Right lobe of liver (tissue), 6 donors: ENCODE data around the gene LRRC46. TPM values are rescaled to one million over a fixed set of nuclear protein-coding genes. Genes with fewer than 3 reads are reported as not detected.
A peak's percentile ranks its signal among the peaks of the same experiment; 100 is the strongest.

Experiments
- ATAC-seq, 4 donors: fragments of 200-7000 bp; cut with Tn5 transposase; one replicate each; pipeline ENCODE4 v1.9.1; 2020; ENCODE audit warnings: mild to moderate bottlenecking in 4 of 4, moderate library complexity in 4 of 4
- DNase-seq, 3 donors: peaks; one replicate each; pipeline ENCODE4 v3.0.0-alpha.2; 2020
- H3K27ac ChIP-seq, 3 donors: fragments of 200-600 bp; one replicate each; pipeline ENCODE4 v1.8.0; 2022
- H3K27me3 ChIP-seq, 2 donors: fragments of 200-600 bp; one replicate each; pipeline ENCODE4 v1.8.0; 2022
- H3K36me3 ChIP-seq, 4 donors: fragments of 200-600 bp; sonication (generic) in 1 of 4; one replicate each; pipeline versions ENCODE4 v1.5.1 to v1.8.0; 2017 to 2022; ENCODE audit warnings: control low read depth in 1 of 4
- H3K4me1 ChIP-seq, 4 donors: fragments of 200-600 bp; sonication (generic) in 1 of 4; one replicate each; pipeline versions ENCODE4 v1.5.1 to v1.8.0; 2017 to 2022; ENCODE audit warnings: control low read depth in 1 of 4
- H3K4me3 ChIP-seq, 3 donors: fragments of 200-600 bp; one replicate each; pipeline ENCODE4 v1.8.0; 2022
- H3K9me3 ChIP-seq, 4 donors: fragments of 200-600 bp; sonication (generic) in 1 of 4; one replicate each; pipeline versions ENCODE4 v1.5.1 to v1.8.0; 2017 to 2022; ENCODE audit warnings: control low read depth in 1 of 4
- POLR2A ChIP-seq: fragments of 450-650 bp; IDR thresholded peaks from one replicate; pipeline ENCODE4 v1.6.1; 2017; ENCODE audit warnings: antibody characterized with exemption, mild to moderate bottlenecking
- WGBS: methylation state at CpG from one replicate; pipeline ENCODE4 v1.1.6; 2018; ENCODE audit warnings: low coverage, low lambda C conversion rate; ENCODE audit not compliant: insufficient coverage; ENCODE audit errors: missing lambda C conversion rate; 5-methylcytosine and 5-hydroxymethylcytosine counted together
- intact Hi-C, 2 donors: fragments of 100-400 bp; cut with DNase I; formaldehyde crosslinking; loops; one replicate each; pipeline versions ENCODE4 v1.11.2 to v1.14.1; 2022
- total RNA-seq, 6 experiments: library from RNA; depleted of rRNA in 2 of 6; stranded (reverse); fragments of >200 nt in 2 of 6; fragmentation: NEBNext Ultra II Directional in 3 of 6; extraction: Animal tissue kit (Norgen Biotek cat#: 25700) in 3 of 6; gene quantifications; one replicate each; pipeline versions ENCODE4 v1.1.0 to v1.2.4, GENCODE V29; 2016 to 2023
- TF ChIP-seq, protein P1 (sequence below), 4 donors: fragments of 200-600 bp in 3 of 4; fragments of 450-650 bp in 1 of 4; IDR thresholded peaks; one replicate each; pipeline versions ENCODE4 v1.5.1 to v1.8.0; 2016 to 2022; ENCODE audit warnings: antibody characterized with exemption in 4 of 4, mild to moderate bottlenecking in 2 of 4
- donor health status: DM: no; HTN: yes; CAD: no.
- donor health status: DM: no; HTN: no; CAD: no.
- donor health status: DM: no; HTN: no; CAD: no.
- donor health status: DM: no; HTN: yes; CAD: no.
- donor health status: DM: no; HTN: yes; CAD: no.

Gene LRRC46
- total RNA-seq, 6 experiments from 2014 or later: 0.12 to 0.44 (median 0.35) TPM

DNA sequence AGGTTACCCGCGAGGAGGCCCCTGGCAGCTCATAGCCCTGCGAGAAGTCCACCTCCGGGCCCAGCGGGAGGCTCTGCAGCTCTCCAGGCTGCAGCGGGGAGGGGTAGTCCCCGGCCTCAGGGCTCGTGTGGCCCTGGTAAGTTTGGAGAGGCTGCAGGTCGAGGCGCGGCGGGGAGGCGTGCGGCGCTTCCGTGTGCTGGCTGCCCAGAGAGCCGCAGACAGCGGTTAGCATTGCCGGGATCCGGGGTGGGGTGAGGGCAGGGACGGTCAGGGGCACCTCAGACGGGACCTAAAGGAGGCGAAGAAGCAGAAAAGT is 16.7 kb downstream of the LRRC46 start:
- H3K27me3 ChIP-seq: peaks cover 0 to 23% of the 10 kb centered on the region in 2 donors
- ATAC-seq (no peak), DNase-seq (no peak)
- no peak overlapping the region for H3K4me3 ChIP-seq
- peaks cover 0 to 8% (median 0%) of the 10 kb centered on the region in 4 donors for H3K4me1 ChIP-seq
- H3K36me3 ChIP-seq: no peaks in the 10 kb centered on the region
- no peak for TF ChIP-seq POLR2A
- TF ChIP-seq, protein P1, sequence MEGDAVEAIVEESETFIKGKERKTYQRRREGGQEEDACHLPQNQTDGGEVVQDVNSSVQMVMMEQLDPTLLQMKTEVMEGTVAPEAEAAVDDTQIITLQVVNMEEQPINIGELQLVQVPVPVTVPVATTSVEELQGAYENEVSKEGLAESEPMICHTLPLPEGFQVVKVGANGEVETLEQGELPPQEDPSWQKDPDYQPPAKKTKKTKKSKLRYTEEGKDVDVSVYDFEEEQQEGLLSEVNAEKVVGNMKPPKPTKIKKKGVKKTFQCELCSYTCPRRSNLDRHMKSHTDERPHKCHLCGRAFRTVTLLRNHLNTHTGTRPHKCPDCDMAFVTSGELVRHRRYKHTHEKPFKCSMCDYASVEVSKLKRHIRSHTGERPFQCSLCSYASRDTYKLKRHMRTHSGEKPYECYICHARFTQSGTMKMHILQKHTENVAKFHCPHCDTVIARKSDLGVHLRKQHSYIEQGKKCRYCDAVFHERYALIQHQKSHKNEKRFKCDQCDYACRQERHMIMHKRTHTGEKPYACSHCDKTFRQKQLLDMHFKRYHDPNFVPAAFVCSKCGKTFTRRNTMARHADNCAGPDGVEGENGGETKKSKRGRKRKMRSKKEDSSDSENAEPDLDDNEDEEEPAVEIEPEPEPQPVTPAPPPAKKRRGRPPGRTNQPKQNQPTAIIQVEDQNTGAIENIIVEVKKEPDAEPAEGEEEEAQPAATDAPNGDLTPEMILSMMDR (IDR thresholded peaks at IDR 0.05): no peak
- no peak overlapping the region for H3K27ac ChIP-seq
- intact Hi-C loops: loop anchor here (5.0 to 10.0 kb wide), 2 partner anchors 44 to 167 kb away; no protein-coding TSS in a partner anchor
- 66% methylated on average over 6 of the region's 23 CpGs for WGBS
- no peaks in the 10 kb centered on the region for H3K9me3 ChIP-seq

GRCh38 chr17:47850373-47850691 is 18.9 kb downstream of the LRRC46 start:
- intact Hi-C loops: no loop called here
- Histone ChIP-seq H3K9me3 (no peaks in the 10 kb centered on the region), H3K4me1 (peaks cover 0 to 8% (median 0%) of the 10 kb centered on the region in 4 donors), H3K27me3 (peaks cover 5 to 23% of the 10 kb centered on the region in 2 donors), H3K4me3 (peak overlapping the region in 1 of 3 donors; percentile 31), H3K27ac (no peak overlapping the region), H3K36me3 (no peaks in the 10 kb centered on the region)
- DNase-seq (no peak), ATAC-seq (peak in 2 of 4 donors; percentile 4)
- TF ChIP-seq, protein P1 (IDR thresholded peaks at IDR 0.05): no peak
- WGBS: no CpG with 5 or more reads among the region's 9 CpGs

DNA sequence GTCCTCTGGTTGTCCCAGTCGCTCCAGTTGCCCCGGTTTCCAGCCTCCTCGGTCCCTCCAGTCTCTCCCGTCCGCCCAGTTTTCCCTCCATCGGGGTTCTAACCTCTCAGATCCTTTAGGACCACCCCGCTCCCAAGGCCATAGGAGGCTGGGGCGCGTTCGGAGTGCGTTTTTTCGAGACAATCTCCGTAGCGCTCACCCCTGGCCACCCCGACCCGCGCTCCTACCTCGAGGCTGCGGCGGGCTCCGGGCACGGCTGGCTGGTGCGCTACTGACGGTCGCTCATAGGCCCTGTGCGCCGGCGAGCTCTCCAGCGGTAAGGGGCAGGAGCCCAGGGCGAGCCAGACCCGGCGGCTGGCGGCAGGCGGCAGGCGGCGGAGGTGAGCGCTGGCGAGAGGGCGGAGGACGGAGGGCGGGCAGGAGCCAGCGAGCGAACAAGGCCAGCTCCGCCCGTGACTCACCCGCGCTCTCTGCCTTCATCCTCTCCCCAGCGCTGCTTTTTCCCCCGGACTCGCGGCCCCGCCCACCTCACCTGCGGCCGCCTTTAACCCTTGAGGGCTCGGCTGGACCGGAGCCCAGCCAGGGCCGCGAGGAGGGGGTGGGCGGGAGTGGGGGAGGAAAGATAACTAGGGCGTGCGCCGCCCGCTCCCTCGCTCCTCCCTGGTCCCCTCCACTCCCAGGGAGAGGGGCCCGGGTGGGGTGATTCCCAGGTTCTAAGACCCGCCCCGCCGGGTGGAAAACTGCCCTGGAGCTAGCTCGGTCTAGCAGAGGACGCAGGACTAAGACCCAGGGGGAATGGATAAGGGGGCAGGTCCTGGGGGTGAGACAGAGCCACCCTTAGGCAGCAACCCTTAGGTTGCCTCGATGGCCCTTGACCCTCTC is 19.5 kb downstream of the LRRC46 start, which contains the start of gene SP6:
TSS of gene SP6 (minus strand) at position 472 of the 882 bp plus-strand sequence. CDS start 2,734 bp downstream, outside the sequence.
- H3K27me3 ChIP-seq: peaks cover 5 to 23% of the 10 kb centered on the region in 2 donors
- H3K27ac ChIP-seq: no peak within 1 kb of the TSS
- 3% methylated on average over 20 of the region's 71 CpGs for WGBS
- H3K4me1 ChIP-seq: peaks cover 0 to 8% (median 0%) of the 10 kb centered on the region in 4 donors
- DNase-seq: peak; percentile 72 to 84 (median 76)
- no peaks in the 10 kb centered on the region for H3K36me3 ChIP-seq
- peak within 1 kb of the TSS in 1 of 3 donors; percentile 31 for H3K4me3 ChIP-seq
- no peaks in the 10 kb centered on the region for H3K9me3 ChIP-seq
- no peak for TF ChIP-seq POLR2A
- TF ChIP-seq, protein P1 (IDR thresholded peaks at IDR 0.05): peak in 3 of 4 donors; percentile 14 to 37 (median 35)
- peak; percentile 91 to 97 (median 94) for ATAC-seq
- intact Hi-C loops: no loop called here

GRCh38 chr17:47851764-47852112 is 20.3 kb downstream of the LRRC46 start:
- ATAC-seq (no peak), DNase-seq (peak in 1 of 3 donors; percentile 32)
- Histone ChIP-seq H3K4me1 (peaks cover 0 to 8% (median 0%) of the 10 kb centered on the region in 4 donors), H3K9me3 (no peaks in the 10 kb centered on the region), H3K27ac (no peak overlapping the region), H3K27me3 (peaks cover 5 to 19% of the 10 kb centered on the region in 2 donors), H3K36me3 (no peaks in the 10 kb centered on the region), H3K4me3 (no peak overlapping the region)
- intact Hi-C loops: no loop called here
- TF ChIP-seq, protein P1 (IDR thresholded peaks at IDR 0.05): no peak
- TF ChIP-seq POLR2A: no peak
- 25% methylated on average over 11 of the region's 11 CpGs for WGBS
